Measurements from ENCODE around the gene FUZ. TPM values are rescaled to one million over a fixed set of nuclear protein-coding genes. Genes with fewer than 3 reads are reported as not detected.

The FUZ gene
- total and polyA plus RNA-seq, 2 donors (not counting 1 experiment from before 2014, with no cell fraction given): 8.4 to 34.3 TPM

GRCh38 chr19:49837425-49837824, 24.3 kb upstream of the FUZ start:
- no peak overlapping the region for H2AFZ ChIP-seq (ENCODE audit: low read length)
- no peaks in the 10 kb centered on the region for H4K20me1 ChIP-seq (ENCODE audit: control insufficient read depth, extremely low read depth, insufficient read depth, low read length)
- no peak overlapping the region for H3K27ac ChIP-seq (ENCODE audit: insufficient read depth, low read length)
- TF ChIP-seq CTCF (conservative IDR thresholded peaks at IDR 0.05 in 1 of 2, IDR thresholded peaks at IDR 0.05 in 1 of 2; ENCODE audit: low read depth in 1 of 2, low read length in 2 of 2): no peak
- TF ChIP-seq EZH2 (IDR thresholded peaks at IDR 0.05; ENCODE audit: low read length, missing control alignments): no peak
- no peaks in the 10 kb centered on the region for H3K4me1 ChIP-seq (ENCODE audit: control insufficient read depth, extremely low read depth, insufficient read depth, low read length)
- H3K79me2 ChIP-seq (ENCODE audit: control insufficient read depth, insufficient read depth, low read length): no peaks in the 10 kb centered on the region
- no peak for DNase-seq (ENCODE audit: low read depth in 2 of 2)
- no peak overlapping the region for H3K9ac ChIP-seq (ENCODE audit: insufficient read depth, low read length)
- no peaks in the 10 kb centered on the region for H3K9me3 ChIP-seq (ENCODE audit: control insufficient read depth, insufficient read depth, low read depth, low read length)
- H3K4me2 ChIP-seq (ENCODE audit: extremely low read depth, insufficient read depth, low read length): no peak overlapping the region
- H3K4me3 ChIP-seq (replicated peaks in 1 of 4; ENCODE audit: control extremely low read depth in 1 of 4, insufficient read depth in 1 of 4, low read depth in 3 of 4, low read length in 4 of 4): no peak overlapping the region
- H3K36me3 ChIP-seq (ENCODE audit: control insufficient read depth, insufficient read depth, low read length): peaks cover 14% of the 10 kb centered on the region
- H3K27me3 ChIP-seq (ENCODE audit: control insufficient read depth, insufficient read depth, low read length): no peaks in the 10 kb centered on the region

GRCh38 chr19:49837009-49837310, 23.9 kb upstream of the FUZ start:
- no peaks in the 10 kb centered on the region for H4K20me1 ChIP-seq (ENCODE audit: control insufficient read depth, extremely low read depth, insufficient read depth, low read length)
- no peak overlapping the region for H3K27ac ChIP-seq (ENCODE audit: insufficient read depth, low read length)

GRCh38 chr19:49836176-49837008, 23.3 kb upstream of the FUZ start:
- no peak for DNase-seq (ENCODE audit: low read depth in 2 of 2)
- Histone ChIP-seq H3K9ac (ENCODE audit: insufficient read depth, low read length) (no peak overlapping the region), H3K4me2 (ENCODE audit: extremely low read depth, insufficient read depth, low read length) (no peak overlapping the region)

More at GRCh38 chr19:49837009-49837310, 23.9 kb upstream of the FUZ start:
- H3K4me2 ChIP-seq (ENCODE audit: extremely low read depth, insufficient read depth, low read length): no peak overlapping the region
- H2AFZ ChIP-seq (ENCODE audit: low read length): no peak overlapping the region
- H3K9me3 ChIP-seq (ENCODE audit: control insufficient read depth, insufficient read depth, low read depth, low read length): no peaks in the 10 kb centered on the region
- DNase-seq (ENCODE audit: low read depth in 2 of 2): no peak
- H3K4me1 ChIP-seq (ENCODE audit: control insufficient read depth, extremely low read depth, insufficient read depth, low read length): no peaks in the 10 kb centered on the region
- H3K27me3 ChIP-seq (ENCODE audit: control insufficient read depth, insufficient read depth, low read length): no peaks in the 10 kb centered on the region
- H3K9ac ChIP-seq (ENCODE audit: insufficient read depth, low read length): no peak overlapping the region
- H3K4me3 ChIP-seq (replicated peaks in 1 of 4; ENCODE audit: control extremely low read depth in 1 of 4, insufficient read depth in 1 of 4, low read depth in 3 of 4, low read length in 4 of 4): no peak overlapping the region
- peaks cover 17% of the 10 kb centered on the region for H3K36me3 ChIP-seq (ENCODE audit: control insufficient read depth, insufficient read depth, low read length)
- TF ChIP-seq EZH2 (IDR thresholded peaks at IDR 0.05; ENCODE audit: low read length, missing control alignments) (no peak), CTCF (conservative IDR thresholded peaks at IDR 0.05 in 1 of 2, IDR thresholded peaks at IDR 0.05 in 1 of 2; ENCODE audit: low read depth in 1 of 2, low read length in 2 of 2) (no peak)
- H3K79me2 ChIP-seq (ENCODE audit: control insufficient read depth, insufficient read depth, low read length): no peaks in the 10 kb centered on the region

More at GRCh38 chr19:49836176-49837008, 23.3 kb upstream of the FUZ start:
- TF ChIP-seq CTCF (conservative IDR thresholded peaks at IDR 0.05 in 1 of 2, IDR thresholded peaks at IDR 0.05 in 1 of 2; ENCODE audit: low read depth in 1 of 2, low read length in 2 of 2): no peak
- TF ChIP-seq EZH2 (IDR thresholded peaks at IDR 0.05; ENCODE audit: low read length, missing control alignments): no peak
- H3K79me2 ChIP-seq (ENCODE audit: control insufficient read depth, insufficient read depth, low read length): no peaks in the 10 kb centered on the region
- H3K9me3 ChIP-seq (ENCODE audit: control insufficient read depth, insufficient read depth, low read depth, low read length): no peaks in the 10 kb centered on the region
- no peak overlapping the region for H2AFZ ChIP-seq (ENCODE audit: low read length)
- no peak overlapping the region for H3K4me3 ChIP-seq (replicated peaks in 1 of 4; ENCODE audit: control extremely low read depth in 1 of 4, insufficient read depth in 1 of 4, low read depth in 3 of 4, low read length in 4 of 4)
- H3K27me3 ChIP-seq (ENCODE audit: control insufficient read depth, insufficient read depth, low read length): no peaks in the 10 kb centered on the region
- H3K27ac ChIP-seq (ENCODE audit: insufficient read depth, low read length): no peak overlapping the region
- H4K20me1 ChIP-seq (ENCODE audit: control insufficient read depth, extremely low read depth, insufficient read depth, low read length): no peaks in the 10 kb centered on the region
- H3K4me1 ChIP-seq (ENCODE audit: control insufficient read depth, extremely low read depth, insufficient read depth, low read length): no peaks in the 10 kb centered on the region
- peaks cover 21% of the 10 kb centered on the region for H3K36me3 ChIP-seq (ENCODE audit: control insufficient read depth, insufficient read depth, low read length)
